Measurements from ENCODE around the gene GNPNAT1. TPM values are rescaled to one million over a fixed set of nuclear protein-coding genes. Genes with fewer than 3 reads are reported as not detected.

GNPNAT1 gene
- total and polyA plus RNA-seq, 2 donors (not counting 1 experiment from before 2014, with no cell fraction given) = 2.1 to 7.8 TPM

GRCh38 chr14:52827426-52827825 is 36.0 kb upstream of the GNPNAT1 start:
- CTCF ChIA-PET = interaction anchor here (0.7 to 1.4 kb wide), 2 partner anchors 132 to 134 kb away, joined by 3 to 4 read pairs; no protein-coding TSS in a partner anchor
- no peak overlapping the region for H2AFZ ChIP-seq (ENCODE audit: insufficient read depth, low read depth, low read length, poor library complexity, severe bottlenecking)
- TF ChIP-seq EZH2 (IDR thresholded peaks at IDR 0.05; ENCODE audit: borderline replicate concordance, insufficient read depth, low read depth, low read length, poor library complexity, severe bottlenecking) = no peak
- TF ChIP-seq, protein P1, sequence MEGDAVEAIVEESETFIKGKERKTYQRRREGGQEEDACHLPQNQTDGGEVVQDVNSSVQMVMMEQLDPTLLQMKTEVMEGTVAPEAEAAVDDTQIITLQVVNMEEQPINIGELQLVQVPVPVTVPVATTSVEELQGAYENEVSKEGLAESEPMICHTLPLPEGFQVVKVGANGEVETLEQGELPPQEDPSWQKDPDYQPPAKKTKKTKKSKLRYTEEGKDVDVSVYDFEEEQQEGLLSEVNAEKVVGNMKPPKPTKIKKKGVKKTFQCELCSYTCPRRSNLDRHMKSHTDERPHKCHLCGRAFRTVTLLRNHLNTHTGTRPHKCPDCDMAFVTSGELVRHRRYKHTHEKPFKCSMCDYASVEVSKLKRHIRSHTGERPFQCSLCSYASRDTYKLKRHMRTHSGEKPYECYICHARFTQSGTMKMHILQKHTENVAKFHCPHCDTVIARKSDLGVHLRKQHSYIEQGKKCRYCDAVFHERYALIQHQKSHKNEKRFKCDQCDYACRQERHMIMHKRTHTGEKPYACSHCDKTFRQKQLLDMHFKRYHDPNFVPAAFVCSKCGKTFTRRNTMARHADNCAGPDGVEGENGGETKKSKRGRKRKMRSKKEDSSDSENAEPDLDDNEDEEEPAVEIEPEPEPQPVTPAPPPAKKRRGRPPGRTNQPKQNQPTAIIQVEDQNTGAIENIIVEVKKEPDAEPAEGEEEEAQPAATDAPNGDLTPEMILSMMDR (IDR thresholded peaks at IDR 0.05) = no peak

GRCh38 chr14:52825085-52825484 is 33.7 kb upstream of the GNPNAT1 start:
- Histone ChIP-seq H4K20me1 (ENCODE audit: control insufficient read depth, insufficient read depth, low read length, poor library complexity, severe bottlenecking) (no peaks in the 10 kb centered on the region), H3K27me3 (replicated peaks in 1 of 4; ENCODE audit: control extremely low read depth in 1 of 4, control insufficient read depth in 3 of 4, insufficient read depth in 4 of 4, low read length in 3 of 4) (peaks cover 0 to 3% (median 0%) of the 10 kb centered on the region in 4 experiments), H3K4me3 (ENCODE audit: control extremely low read depth in 1 of 5, extremely low read depth in 1 of 5, insufficient read depth in 1 of 5, low read depth in 2 of 5, low read length in 4 of 5) (no peak overlapping the region), H3K36me3 (replicated peaks in 1 of 2; ENCODE audit: control extremely low read depth in 1 of 2, control insufficient read depth in 1 of 2, extremely low read depth in 1 of 2, insufficient read depth in 2 of 2, low read length in 1 of 2) (no peaks in the 10 kb centered on the region), H3K27ac (ENCODE audit: low read length in 2 of 2) (no peak overlapping the region), H2AFZ (ENCODE audit: insufficient read depth, low read depth, low read length, poor library complexity, severe bottlenecking) (no peak overlapping the region), H3K79me2 (ENCODE audit: control insufficient read depth, insufficient read depth, low read length) (no peaks in the 10 kb centered on the region), H3K4me2 (replicated peaks; ENCODE audit: low read depth, low read length, poor library complexity, severe bottlenecking) (no peak overlapping the region), H3K4me1 (ENCODE audit: control insufficient read depth in 2 of 2, insufficient read depth in 2 of 2, low read length in 2 of 2) (no peaks in the 10 kb centered on the region), H3K9ac (ENCODE audit: low read length) (no peak overlapping the region), H3K9me3 (ENCODE audit: control extremely low read depth in 1 of 3, control insufficient read depth in 2 of 3, insufficient read depth in 1 of 3, low read length in 2 of 3) (no peaks in the 10 kb centered on the region)
- peaks cover 22% of the 10 kb centered on the region for H3K27me3 Mint-ChIP-seq
- DNase-seq = no peak
- no peak for ATAC-seq (ENCODE audit: low read depth)
- TF ChIP-seq EZH2 (IDR thresholded peaks at IDR 0.05; ENCODE audit: borderline replicate concordance, insufficient read depth, low read depth, low read length, poor library complexity, severe bottlenecking) = no peak
- TF ChIP-seq, protein P1 (IDR thresholded peaks at IDR 0.05) = no peak
- H3K27ac Mint-ChIP-seq = no peak overlapping the region
- CTCF ChIA-PET = interaction anchor here (0.7 to 5.5 kb wide), 10 partner anchors 9 to 1523 kb away, joined by 3 to 46 read pairs (median 4); no protein-coding TSS in a partner anchor
- POLR2A ChIA-PET = interaction anchor here (0.6 kb wide), 1 partner anchor 33 kb away, joined by 3 read pairs; no protein-coding TSS in a partner anchor
- intact Hi-C loops (cut with micrococcal nuclease) = no loop called here
- H3K4me3 Mint-ChIP-seq = no peak overlapping the region
- no CpG with 5 or more reads among the region's 4 CpGs for WGBS (ENCODE audit: insufficient coverage)
- no peaks in the 10 kb centered on the region for H3K9me3 Mint-ChIP-seq (ENCODE audit: insufficient read depth)
- no peaks in the 10 kb centered on the region for H3K4me1 Mint-ChIP-seq

More at GRCh38 chr14:52827426-52827825, 36.0 kb upstream of the GNPNAT1 start:
- no peaks in the 10 kb centered on the region for H3K4me1 ChIP-seq (ENCODE audit: control insufficient read depth in 2 of 2, insufficient read depth in 2 of 2, low read length in 2 of 2)
- no peaks in the 10 kb centered on the region for H3K27me3 ChIP-seq (replicated peaks in 1 of 4; ENCODE audit: control extremely low read depth in 1 of 4, control insufficient read depth in 3 of 4, insufficient read depth in 4 of 4, low read length in 3 of 4)
- no peak for ATAC-seq (ENCODE audit: low read depth)
- no peak overlapping the region for H3K9ac ChIP-seq (ENCODE audit: low read length)
- no peaks in the 10 kb centered on the region for H3K79me2 ChIP-seq (ENCODE audit: control insufficient read depth, insufficient read depth, low read length)
- no peak overlapping the region for H3K4me3 ChIP-seq (ENCODE audit: control extremely low read depth in 1 of 5, extremely low read depth in 1 of 5, insufficient read depth in 1 of 5, low read depth in 2 of 5, low read length in 4 of 5)
- H4K20me1 ChIP-seq (ENCODE audit: control insufficient read depth, insufficient read depth, low read length, poor library complexity, severe bottlenecking) = no peaks in the 10 kb centered on the region
- intact Hi-C loops (cut with micrococcal nuclease) = no loop called here
- Mint-ChIP-seq H3K4me3 (no peak overlapping the region), H3K9me3 (ENCODE audit: insufficient read depth) (no peaks in the 10 kb centered on the region), H3K4me1 (no peaks in the 10 kb centered on the region), H3K27ac (no peak overlapping the region), H3K27me3 (peaks cover 18% of the 10 kb centered on the region)
- H3K4me2 ChIP-seq (replicated peaks; ENCODE audit: low read depth, low read length, poor library complexity, severe bottlenecking) = no peak overlapping the region
- H3K36me3 ChIP-seq (replicated peaks in 1 of 2; ENCODE audit: control extremely low read depth in 1 of 2, control insufficient read depth in 1 of 2, extremely low read depth in 1 of 2, insufficient read depth in 2 of 2, low read length in 1 of 2) = no peaks in the 10 kb centered on the region
- H3K27ac ChIP-seq (ENCODE audit: low read length in 2 of 2) = no peak overlapping the region
- DNase-seq = no peak
- no peaks in the 10 kb centered on the region for H3K9me3 ChIP-seq (ENCODE audit: control extremely low read depth in 1 of 3, control insufficient read depth in 2 of 3, insufficient read depth in 1 of 3, low read length in 2 of 3)
- POLR2A ChIA-PET = no interaction called here

Data from B cell (primary cell).